Stimulated activated naive CD4-positive, alpha-beta T cell treated with Interleukin-2 at 50 U/mL for 16 hours (primary cell): Measurements from ENCODE around the gene ACSF3.
A peak's percentile ranks its signal among the peaks of the same experiment; 100 is the strongest.
"Not testable (repeated sequence)": the region's sequence is repeated elsewhere in the genome, so short reads cannot be mapped to it uniquely, and the experiment has no call there.

Experiments used
- DNase-seq: peaks from one replicate; lab custom pipeline; 2025; lab: John Stamatoyannopoulos, UW

ACSF3 gene

DNA sequence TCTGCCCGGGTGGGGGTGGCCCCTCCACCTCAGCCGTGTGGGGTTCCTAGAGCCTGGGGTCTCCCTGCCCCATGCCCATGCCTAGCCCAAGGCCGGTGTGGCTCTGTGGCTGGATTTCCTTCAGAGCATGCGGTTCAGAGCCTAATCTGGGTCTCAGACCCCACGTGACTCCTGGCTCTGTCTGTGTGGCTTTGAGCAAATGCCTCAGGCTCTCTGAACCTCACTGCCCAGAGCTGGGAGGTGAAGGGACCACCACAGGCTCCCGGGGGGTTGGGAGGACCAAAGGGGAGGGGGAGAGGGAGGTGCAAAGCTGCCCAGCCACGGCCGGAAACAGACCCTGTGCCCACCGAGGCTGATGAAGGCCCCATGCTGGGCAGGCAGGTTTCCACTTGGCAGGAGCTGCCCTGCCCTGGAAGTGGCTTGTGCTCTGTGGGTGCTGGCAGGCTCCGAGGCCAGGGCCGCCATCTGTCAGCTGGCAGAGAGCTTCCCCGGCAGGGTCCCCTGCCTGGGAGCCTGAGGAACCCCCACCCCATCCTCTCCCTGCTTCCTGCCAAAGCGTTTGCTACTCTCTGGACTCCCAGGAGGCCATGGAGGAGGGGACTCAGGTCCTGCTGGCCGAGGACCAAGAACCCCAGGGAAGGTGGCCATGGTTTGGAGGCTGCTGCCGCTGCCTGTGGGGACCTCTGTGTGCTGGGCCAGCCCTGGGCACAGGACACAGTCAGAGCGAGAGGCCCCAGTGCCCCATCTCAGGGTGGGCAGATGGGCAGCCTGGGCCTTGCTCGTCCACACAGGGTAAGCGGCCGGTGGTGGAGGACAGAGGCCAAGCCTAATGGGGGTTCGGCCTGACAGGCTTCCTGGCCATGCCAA, 81.9 kb downstream of the ACSF3 start:
- DNase-seq = no peak

DNA sequence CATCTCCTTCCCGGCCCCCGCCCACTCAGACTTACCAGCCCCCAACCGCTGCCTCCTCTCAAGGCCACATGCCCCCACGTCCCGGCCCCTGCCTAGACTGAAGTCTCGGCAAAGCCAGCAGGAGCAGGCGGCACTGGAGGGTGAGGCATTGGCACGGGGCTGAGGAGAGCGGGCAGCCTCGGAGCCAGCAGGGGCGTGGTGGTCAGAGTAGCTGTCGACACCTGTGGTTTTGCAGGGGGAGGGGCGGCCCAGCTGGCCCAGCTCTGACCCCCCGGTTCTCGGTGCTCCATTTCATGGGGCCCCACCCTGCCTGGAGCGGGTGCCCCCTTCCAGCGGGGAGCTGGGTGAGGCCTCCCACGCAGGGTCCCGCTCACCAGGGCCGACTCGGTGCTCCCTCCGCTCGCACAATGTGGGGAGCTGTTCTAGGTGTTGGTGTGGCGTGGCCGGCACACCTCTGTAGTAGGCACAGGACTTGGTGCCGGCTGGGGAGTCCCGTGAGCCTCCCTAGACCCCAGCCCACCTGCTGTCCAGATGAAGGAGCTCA, 82.6 kb downstream of the ACSF3 start:
- DNase-seq = no peak

DNA sequence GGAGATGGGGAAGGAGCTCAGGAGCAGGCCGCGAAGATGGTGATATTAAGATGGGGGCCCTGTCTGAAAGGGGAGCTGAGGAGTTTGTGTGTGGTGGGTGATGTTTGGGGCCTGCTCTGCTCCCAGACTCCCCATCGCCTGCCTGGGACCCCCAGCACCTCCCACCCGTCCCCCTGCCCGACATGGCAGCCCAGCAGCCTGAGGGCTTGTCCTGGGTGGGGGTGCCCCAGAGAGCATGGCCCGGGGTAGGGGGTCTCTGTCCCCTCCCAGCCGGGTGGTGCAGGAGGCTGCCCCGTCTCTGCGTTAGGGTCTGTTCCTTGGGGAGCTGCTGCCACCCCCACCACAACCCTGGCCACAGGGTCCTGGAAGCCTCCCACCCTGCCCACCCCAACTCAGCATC, 83.1 kb downstream of the ACSF3 start:
- no peak for DNase-seq

DNA sequence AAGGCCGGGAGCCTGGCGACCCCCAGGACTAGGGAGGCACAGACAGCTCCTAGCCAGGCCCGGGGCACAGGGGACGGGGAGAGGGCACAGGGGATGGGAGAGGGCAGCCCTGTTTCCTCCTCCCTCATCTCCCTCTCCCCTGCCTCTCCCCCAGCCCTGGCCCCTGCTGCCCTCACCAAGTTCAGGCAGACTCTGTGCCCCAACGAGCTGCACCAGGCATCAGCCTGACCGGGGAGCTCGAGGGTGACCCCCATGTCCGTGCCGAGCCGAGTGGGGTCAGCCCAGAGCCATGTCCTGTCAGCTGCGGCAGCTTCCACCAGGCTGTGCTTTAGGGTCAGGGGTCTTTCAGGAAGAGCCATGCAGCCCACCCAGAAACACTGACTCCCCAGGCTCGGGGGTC, 83.8 kb downstream of the ACSF3 start:
- no peak for DNase-seq

DNA sequence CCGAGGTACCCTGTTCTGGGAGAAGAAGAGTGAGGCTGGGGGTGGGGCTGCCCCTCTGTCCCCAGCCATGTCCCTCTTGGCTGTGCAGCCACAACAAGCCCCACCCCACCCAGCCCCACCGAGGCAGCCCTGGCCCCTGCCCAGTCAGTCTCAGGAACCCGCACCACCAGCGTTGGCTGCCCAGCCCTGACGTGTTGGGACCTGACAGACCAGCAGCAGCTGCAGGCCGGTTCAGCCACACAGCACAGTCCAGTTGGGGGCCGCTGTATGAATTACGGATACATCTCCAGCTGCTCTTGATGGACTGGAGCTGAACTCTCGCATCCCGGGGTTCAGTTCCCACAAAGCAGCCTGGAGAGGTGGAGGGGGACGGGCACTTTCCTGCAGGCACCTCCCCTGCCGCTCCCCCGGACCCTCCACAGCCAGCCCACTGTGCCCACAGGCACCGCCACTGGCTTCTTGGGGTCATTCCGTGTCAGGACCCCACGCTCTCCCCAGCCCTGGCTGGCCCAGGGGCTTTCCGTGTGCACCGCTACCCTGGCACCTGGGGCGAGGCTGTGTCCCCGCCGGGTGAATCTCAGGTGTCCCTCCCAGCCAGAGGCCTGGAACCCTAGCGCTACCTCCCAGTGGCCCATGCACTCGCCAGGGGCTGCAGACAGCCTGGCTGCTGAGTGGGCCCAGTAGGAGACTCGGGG, 84.9 kb downstream of the ACSF3 start:
- no peak for DNase-seq

DNA sequence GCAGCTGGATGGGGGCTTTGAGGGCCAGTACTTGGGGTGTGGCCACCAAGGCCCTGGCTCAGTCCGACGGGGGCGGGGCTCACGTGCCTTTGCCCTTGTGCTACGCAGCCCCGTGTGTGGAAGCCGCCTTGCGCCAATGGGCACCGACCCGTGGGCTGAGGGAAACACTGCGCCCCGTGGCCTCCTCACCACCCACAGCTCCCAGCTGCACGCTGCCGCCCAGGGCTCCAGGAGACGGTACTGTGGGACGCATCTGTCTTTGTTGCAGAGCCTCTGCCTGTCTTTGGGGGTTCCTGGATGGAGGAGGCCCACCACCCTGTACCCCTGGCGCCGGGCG, 85.5 kb downstream of the ACSF3 start:
- no peak for DNase-seq

DNA sequence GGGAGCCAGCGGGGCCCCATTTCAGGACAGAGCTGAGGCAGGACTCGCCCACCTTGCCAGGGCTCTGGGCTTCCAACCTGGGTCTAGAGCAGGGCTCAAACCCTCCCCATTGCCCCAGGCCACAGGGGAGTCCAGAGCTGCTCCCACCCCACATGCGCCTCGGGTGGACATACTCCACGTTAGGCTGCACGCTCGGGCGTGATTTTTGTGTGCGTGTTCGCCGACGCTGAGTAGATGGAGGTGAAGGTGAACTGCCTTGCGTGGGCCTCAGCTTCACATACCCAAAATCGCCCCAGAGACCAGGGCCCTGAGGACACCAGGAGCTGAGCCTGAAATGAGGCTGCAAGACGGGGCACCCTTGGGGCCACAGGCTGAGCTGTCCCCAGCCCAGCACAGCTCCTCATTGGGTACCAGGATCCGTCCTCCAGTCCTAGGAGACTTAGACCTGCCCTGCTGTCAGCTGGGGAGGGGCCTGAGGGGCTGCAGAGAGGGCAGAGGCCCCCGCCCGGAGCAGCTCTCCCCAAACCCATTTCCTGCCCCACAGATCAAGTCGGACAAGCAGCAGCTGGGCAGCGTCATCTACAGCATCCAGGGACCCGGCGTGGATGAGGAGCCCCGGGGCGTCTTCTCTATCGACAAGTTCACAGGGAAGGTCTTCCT, 86.1 kb downstream of the ACSF3 start:
- DNase-seq = no peak

DNA sequence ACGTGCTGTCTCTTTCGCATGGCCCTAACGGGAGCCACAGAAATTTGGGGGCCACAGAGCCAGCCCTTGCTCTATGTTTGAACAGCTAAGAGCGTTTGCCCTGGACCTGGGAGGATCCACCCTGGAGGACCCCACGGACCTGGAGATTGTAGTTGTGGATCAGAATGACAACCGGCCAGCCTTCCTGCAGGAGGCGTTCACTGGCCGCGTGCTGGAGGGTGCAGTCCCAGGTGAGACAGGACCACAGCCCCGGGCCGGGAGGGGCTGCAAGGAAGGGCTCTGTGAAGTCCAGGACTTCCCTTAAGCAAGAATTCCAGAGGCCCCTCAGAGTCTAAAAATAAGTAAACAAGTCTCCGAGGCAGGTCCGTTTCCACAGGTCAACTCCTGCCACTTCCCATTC, 89.8 kb downstream of the ACSF3 start:
- no peak for DNase-seq

DNA sequence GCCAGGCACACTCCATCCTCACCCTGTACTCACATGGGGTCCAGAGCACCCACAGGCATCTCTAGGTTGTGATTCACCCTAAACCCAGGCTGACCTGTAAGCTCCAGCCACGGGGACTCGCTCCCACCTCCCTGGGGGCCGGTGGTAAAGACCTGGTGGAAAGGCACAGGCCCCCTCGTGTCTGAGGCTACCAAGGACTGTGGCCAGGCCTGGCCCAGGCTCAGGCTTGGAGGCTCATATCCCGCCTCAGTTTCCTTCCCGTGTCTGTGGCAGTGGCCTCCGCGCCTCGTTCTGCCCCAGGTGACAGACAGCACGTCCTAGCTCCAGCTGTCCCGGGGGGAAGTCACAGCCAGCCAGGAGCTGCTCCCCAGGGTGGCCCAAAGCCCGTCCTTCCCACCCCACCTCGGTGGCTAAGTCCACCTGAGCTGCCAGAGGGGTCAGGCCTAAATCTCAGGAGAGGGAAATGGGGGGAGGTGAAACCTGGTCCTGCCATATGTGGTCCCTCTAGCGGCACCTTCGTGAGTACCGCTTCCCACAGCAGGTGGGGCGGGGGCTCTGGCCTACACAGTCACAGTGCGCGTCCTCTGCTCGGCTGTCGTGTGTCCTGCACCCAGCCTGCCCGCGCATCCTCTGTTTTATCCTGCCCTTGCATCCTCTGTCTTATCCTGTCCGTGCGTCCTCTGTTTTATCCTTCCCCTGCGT, 90.5 kb downstream of the ACSF3 start:
- DNase-seq = no peak

DNA sequence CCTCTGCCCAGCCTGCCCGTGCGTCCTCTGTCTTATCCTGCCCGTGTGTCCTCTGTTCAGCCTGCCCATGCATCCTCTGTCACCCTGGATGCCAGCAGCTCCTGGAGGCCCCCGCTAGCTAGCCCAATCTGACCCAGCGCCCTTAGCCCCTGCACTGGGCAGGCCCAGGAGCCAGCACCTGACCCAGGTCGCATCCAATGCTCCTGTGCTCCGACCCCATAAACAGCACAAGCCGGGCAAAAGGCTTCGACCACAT, 91.0 kb downstream of the ACSF3 start:
- DNase-seq = no peak

DNA sequence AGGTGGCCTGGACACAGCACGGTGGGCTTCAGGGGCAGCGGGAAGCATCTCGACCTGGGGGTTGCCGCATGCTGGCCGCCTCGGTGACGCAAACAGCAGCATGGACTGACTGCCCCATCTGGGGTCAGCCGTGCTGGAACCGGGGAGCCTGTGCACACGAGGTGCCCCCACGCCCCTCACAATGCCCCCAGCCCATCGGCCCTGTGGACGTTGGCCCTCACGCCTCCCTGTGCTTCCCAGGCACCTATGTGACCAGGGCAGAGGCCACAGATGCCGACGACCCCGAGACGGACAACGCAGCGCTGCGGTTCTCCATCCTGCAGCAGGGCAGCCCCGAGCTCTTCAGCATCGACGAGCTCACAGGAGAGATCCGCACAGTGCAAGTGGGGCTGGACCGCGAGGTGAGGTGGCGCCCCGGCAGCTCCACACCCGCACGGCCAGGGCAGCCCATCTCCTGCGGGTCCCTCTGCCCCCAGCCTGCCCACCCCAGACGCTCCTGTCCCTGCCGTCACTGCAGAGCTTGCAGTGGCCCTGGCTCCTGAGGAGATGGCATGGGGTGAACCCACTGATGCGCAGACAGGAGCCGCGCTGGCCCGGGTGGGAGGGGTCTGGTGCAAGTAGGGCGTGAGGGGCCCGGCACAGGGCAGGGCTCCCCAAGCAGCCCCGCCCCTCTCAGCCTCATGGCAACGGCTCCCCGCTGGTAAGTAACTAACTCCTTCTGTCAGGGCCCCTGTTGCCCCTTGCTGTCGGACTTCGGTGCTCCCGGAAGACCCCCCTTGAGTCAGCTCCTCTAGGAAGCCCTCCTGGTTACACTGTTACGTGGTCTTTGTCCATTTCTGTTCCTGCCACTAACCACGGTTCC, 91.5 kb downstream of the ACSF3 start:
- no peak for DNase-seq

DNA sequence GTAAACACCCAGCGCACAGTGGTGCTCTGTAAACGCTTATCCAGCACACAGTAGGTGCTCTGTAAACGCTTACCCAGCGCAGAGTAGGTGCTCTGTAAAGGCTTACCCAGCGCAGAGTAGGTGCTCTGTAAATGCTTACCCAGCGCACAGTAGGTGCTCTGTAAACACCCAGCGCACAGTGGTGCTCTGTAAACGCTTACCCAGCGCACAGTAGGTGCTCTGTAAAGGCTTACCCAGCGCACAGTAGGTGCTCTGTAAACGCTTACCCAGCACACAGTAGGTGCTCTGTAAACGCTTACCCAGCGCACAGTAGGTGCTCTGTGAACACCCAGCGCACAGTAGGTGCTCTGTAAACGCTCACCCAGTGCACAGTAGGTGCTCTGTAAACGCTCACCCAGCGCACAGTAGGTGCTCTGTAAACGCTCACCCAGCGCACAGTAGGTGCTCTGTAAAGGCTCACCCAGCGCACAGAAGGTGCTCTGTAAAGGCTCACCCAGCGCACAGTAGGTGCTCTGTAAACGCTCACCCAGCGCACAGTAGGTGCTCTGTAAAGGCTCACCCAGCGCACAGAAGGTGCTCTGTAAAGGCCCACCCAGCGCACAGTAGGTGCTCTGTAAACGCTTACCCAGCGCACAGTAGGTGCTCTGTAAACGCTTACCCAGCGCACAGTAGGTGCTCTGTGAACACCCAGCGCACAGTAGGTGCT, 92.4 kb downstream of the ACSF3 start:
- not testable (repeated sequence) for DNase-seq

DNA sequence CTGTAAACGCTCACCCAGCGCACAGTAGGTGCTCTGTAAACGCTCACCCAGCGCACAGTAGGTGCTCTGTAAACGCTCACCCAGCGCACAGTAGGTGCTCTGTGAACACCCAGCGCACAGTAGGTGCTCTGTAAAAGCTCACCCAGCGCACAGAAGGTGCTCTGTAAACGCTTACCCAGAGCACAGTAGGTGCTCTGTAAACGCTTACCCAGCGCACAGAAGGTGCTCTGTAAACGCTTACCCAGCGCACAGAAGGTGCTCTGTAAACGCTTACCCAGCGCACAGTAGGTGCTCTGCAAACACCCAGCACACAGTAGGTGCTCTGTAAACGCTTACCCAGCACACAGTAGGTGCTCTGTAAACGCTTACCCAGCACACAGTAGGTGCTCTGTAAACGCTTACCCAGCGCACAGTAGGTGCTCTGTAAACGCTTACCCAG, 93.0 kb downstream of the ACSF3 start:
- not testable (repeated sequence) for DNase-seq

DNA sequence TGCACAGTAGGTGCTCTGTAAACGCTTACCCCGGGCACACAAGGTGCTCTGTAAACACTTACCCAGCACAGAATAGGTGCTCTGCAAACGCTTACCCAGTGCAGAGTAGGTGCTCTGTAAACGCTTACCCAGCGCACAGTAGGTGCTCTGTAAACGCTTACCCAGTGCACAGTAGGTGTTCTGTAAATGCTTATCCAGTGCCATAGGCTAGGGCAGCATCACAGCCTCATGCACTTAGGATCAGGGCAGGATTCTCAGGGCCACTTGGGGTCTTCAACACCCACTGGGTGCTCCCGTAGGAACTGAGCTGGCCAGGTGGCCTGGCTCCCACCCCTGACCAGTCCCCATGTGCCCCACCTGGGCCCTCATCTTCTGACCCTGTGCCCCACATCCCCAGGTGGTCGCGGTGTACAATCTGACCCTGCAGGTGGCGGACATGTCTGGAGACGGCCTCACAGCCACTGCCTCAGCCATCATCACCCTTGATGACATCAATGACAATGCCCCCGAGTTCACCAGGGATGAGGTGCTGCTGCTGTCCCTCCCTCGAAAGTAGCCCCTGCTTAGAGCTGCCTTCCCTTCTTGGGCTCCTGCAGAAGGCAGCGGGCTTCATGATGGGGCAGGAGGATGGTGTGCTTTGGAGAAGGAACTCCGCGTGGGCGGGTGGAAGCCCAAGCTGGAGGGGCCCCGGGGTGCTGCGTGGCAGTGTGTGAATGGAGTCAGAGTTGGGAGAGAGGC, 93.5 kb downstream of the ACSF3 start:
- peak; percentile 40 for DNase-seq

DNA sequence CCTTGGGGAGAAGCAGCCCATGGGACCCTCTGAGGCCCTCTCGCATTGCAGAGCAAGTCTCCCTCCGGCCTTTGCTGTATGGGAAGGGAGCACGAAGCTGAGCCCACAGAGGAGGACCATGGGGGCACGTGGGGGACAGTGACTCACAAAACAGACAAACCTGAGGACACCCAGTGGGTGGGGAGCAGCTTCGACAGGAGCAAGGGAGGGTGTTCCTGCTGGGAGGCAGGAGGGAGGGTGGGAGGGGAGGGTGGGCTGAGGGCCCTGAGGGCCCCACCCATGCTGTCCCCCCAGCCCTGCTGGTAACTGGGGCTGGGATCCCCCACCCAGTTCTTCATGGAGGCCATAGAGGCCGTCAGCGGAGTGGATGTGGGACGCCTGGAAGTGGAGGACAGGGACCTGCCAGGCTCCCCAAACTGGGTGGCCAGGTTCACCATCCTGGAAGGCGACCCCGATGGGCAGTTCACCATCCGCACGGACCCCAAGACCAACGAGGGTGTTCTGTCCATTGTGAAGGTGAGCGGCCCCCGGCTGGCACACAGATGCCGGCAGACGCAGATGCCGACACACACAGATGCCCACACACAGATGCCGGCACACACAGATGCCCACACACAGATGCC, 94.2 kb downstream of the ACSF3 start:
- no peak for DNase-seq

DNA sequence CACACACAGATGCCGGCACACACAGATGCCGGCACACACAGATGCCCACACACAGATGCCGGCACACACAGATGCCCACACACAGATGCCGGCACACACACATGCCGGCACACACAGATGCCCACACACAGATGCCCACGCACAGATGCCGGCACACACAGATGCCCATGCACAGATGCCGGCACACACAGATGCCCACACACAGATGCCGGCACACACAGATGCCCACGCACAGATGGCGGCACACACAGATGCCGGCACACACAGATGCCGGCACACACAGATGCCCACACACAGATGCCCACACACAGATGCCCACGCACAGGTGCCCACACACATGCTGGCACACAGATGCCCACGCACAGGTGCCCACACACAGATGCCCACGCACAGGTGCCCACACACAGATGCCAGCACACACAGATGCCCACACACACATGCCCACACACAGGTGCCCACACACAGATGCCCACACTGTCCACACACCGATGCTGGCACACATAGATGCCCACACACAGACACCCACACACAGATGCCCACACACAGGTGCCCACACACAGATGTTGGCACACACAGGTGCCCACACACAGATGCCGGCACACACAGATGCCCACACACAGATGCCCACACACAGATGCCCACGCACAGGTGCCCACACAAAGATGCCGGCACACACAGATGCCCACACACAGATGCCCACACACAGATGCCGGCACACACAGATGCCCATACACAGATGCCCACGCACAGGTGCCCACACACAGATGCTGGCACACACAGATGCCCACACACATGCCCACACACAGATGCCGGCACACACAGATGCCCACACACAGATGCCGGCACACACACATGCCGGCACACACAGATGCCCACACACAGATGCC, 95.1 kb downstream of the ACSF3 start:
- not testable (repeated sequence) for DNase-seq

DNA sequence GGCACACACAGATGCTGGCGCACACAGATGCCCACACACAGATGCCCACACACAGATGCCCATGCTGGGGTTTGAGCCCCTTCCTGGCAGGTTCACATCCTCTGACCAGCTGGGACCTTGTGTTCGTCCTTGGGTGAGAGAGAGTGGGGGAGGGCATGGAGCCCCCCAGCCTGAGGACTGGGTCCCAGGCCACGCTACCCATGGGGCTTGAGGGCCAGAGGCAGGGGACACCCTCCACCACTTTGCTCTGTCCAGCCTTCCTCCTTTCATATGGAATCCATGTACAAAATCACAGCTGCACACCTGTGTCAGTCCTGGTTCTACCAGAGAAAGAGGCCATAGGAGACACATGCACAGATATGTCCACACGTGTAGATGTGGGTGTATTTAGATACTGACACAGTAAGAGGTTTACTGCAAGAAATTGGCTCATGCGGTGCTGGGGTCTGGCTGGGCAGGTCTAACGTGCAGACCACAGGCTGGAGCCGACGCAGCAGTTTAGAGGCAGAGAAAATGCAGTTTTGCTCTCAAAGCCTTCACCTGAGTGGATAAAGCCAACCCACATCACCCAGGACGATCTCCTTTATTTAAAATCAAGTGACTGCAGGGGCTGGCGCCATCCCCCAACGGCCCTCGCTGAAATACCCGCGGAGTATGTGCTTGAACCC, 95.8 kb downstream of the ACSF3 start:
- no peak for DNase-seq
